K562 (cell line): ENCODE data around the gene EXOC3. TPM values are rescaled to one million over a fixed set of nuclear protein-coding genes. Genes with fewer than 3 reads are reported as not detected.

Source experiments
- E4F1 ChIP-seq: fragments of 250-450 bp; sonication (Bioruptor Pico); IDR thresholded peaks from 2 replicates; pipeline ENCODE4 v1.5.0; 2021; ENCODE audit warnings: mild to moderate bottlenecking, borderline replicate concordance
- SIN3B ChIP-seq: fragments of 450-650 bp; IDR thresholded peaks from 2 replicates; pipeline ENCODE4 v1.6.1; 2017; ENCODE audit warnings: low read depth, mild to moderate bottlenecking, moderate library complexity
- ZFX ChIP-seq: sonication (generic); formaldehyde crosslinking; IDR thresholded peaks from 2 replicates; pipeline ENCODE4 v1.8.0; 2022; ENCODE audit warnings: mild to moderate bottlenecking, missing genetic modification reagents, moderate library complexity
- polyA plus RNA-seq, 8 experiments: library from polyadenylated mRNA; depleted of rRNA in 4 of 8; stranded (reverse) in 5 of 8; unstranded in 3 of 8; fragments of >200 nt; fragmentation: Nextera tagmentation in 2 of 8; fragmentation: Illumina TruSeq in 1 of 8; extraction: Ambion mirVana in 2 of 8; extraction: Trizol in 1 of 8; gene quantifications; 2 replicates each; pipeline versions ENCODE4 v1.2.1 to v1.2.3, GENCODE V29; 2011 to 2014; ENCODE audit warnings: inconsistent platforms in 1 of 8, missing spikeins in 1 of 8
- total RNA-seq, 7 experiments: library from RNA; depleted of rRNA in 6 of 7; stranded (reverse); fragments of >200 nt in 6 of 7; fragmentation: Illumina TruSeq in 2 of 7; extraction: Trizol in 2 of 7; gene quantifications; 2 replicates each; pipeline versions ENCODE4 v1.2.1 to v1.2.3, GENCODE V29; 2011 to 2021; ENCODE audit warnings: low replicate concordance in 1 of 7
- TF ChIP-seq, protein P1 (sequence below), 2 experiments: fragments of 450-650 bp; formaldehyde crosslinking in 1 of 2; IDR thresholded peaks; 2 replicates each; pipeline versions ENCODE4 v1.4.0 to v1.6.1; 2014 to 2020; ENCODE audit warnings: mild to moderate bottlenecking in 2 of 2, borderline replicate concordance in 1 of 2, low read depth in 1 of 2

Gene EXOC3
- total and polyA plus RNA-seq, 9 of the 15 experiments (the other 6 are each of a cell fraction or from before 2014, with no cell fraction given): 1.4 to 41.9 (median 22.4) TPM

GRCh38 chr5:500491-500890 is 57.5 kb downstream of the EXOC3 start (continued):
- TF ChIP-seq E4F1 (CRISPR knock-in tag) (no peak), SIN3B (no peak), ZFX (CRISPR knock-in tag) (no peak)
- TF ChIP-seq, protein P1, sequence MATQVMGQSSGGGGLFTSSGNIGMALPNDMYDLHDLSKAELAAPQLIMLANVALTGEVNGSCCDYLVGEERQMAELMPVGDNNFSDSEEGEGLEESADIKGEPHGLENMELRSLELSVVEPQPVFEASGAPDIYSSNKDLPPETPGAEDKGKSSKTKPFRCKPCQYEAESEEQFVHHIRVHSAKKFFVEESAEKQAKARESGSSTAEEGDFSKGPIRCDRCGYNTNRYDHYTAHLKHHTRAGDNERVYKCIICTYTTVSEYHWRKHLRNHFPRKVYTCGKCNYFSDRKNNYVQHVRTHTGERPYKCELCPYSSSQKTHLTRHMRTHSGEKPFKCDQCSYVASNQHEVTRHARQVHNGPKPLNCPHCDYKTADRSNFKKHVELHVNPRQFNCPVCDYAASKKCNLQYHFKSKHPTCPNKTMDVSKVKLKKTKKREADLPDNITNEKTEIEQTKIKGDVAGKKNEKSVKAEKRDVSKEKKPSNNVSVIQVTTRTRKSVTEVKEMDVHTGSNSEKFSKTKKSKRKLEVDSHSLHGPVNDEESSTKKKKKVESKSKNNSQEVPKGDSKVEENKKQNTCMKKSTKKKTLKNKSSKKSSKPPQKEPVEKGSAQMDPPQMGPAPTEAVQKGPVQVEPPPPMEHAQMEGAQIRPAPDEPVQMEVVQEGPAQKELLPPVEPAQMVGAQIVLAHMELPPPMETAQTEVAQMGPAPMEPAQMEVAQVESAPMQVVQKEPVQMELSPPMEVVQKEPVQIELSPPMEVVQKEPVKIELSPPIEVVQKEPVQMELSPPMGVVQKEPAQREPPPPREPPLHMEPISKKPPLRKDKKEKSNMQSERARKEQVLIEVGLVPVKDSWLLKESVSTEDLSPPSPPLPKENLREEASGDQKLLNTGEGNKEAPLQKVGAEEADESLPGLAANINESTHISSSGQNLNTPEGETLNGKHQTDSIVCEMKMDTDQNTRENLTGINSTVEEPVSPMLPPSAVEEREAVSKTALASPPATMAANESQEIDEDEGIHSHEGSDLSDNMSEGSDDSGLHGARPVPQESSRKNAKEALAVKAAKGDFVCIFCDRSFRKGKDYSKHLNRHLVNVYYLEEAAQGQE (IDR thresholded peaks at IDR 0.05; ENCODE audit: borderline replicate concordance): no peak
- TF ChIP-seq, protein P1 (CRISPR knock-in tag; IDR thresholded peaks at IDR 0.05; ENCODE audit: low read depth): no peak
